Tibial nerve (tissue), 4 donors: ENCODE measurements around the gene SH3BP1. TPM values are rescaled to one million over a fixed set of nuclear protein-coding genes. Genes with fewer than 3 reads are reported as not detected.

Experiments used
- DNase-seq, 2 donors: peaks; one replicate each; pipeline ENCODE4 v3.0.0-alpha.2; 2019; ENCODE audit warnings: low spot score in 2 of 2
- H3K27ac ChIP-seq, 4 donors: fragments of 200-600 bp; sonication (generic) in 3 of 4; one replicate each; pipeline ENCODE4 v1.5.1; 2017 to 2019; ENCODE audit warnings: mild to moderate bottlenecking in 1 of 4
- H3K27me3 ChIP-seq, 2 donors: fragments of 200-600 bp; sonication (generic) in 1 of 2; one replicate each; pipeline versions ENCODE4 v1.5.1 to v1.6.0; 2017 to 2019
- H3K36me3 ChIP-seq, 3 donors: fragments of 200-600 bp; sonication (generic); one replicate each; pipeline ENCODE4 v1.5.1; 2018 to 2019
- H3K4me1 ChIP-seq, 4 donors: fragments of 200-600 bp; sonication (generic) in 3 of 4; one replicate each; pipeline ENCODE4 v1.5.1; 2017 to 2019
- H3K4me3 ChIP-seq, 4 donors: fragments of 200-600 bp; sonication (generic) in 3 of 4; one replicate each; pipeline ENCODE4 v1.5.1; 2017 to 2019; ENCODE audit warnings: mild to moderate bottlenecking in 1 of 4, moderate library complexity in 1 of 4
- H3K9me3 ChIP-seq, 4 donors: fragments of 200-600 bp; sonication (generic) in 3 of 4; one replicate each; pipeline ENCODE4 v1.5.1; 2017 to 2019
- CTCF ChIP-seq, 5 experiments: fragments of 200-600 bp in 3 of 5; fragments of 450-650 bp in 2 of 5; sonication (generic) in 3 of 5; IDR thresholded peaks; one replicate each; pipeline ENCODE4 v1.5.1; 2016 to 2019; ENCODE audit warnings: antibody characterized with exemption in 5 of 5, mild to moderate bottlenecking in 3 of 5, moderate library complexity in 2 of 5
- EP300 ChIP-seq, 2 donors: sonication (generic); formaldehyde crosslinking; IDR thresholded peaks; one replicate each; pipeline ENCODE4 v1.6.1; 2017; ENCODE audit warnings: antibody characterized with exemption in 2 of 2, mild to moderate bottlenecking in 1 of 2
- POLR2A ChIP-seq, 2 donors: fragments of 450-650 bp; IDR thresholded peaks; one replicate each; pipeline ENCODE4 v1.6.1; 2017; ENCODE audit warnings: antibody characterized with exemption in 2 of 2, mild to moderate bottlenecking in 2 of 2, moderate library complexity in 2 of 2
- WGBS, 2 donors: methylation state at CpG; one replicate each; pipeline ENCODE4 v1.1.5; 2018; 5-methylcytosine and 5-hydroxymethylcytosine counted together
- total RNA-seq, 4 donors: library from RNA; depleted of rRNA; stranded (reverse); fragments of >200 nt; gene quantifications; one replicate each; pipeline ENCODE4 v1.1.0, GENCODE V29; 2016

The SH3BP1 gene
- total RNA-seq, 4 donors from 2014 or later: 7.5 to 19.8 (median 13.9) TPM

GRCh38 chr22:37679670-37680069 lies 40.2 kb downstream of the SH3BP1 start:
- H3K27ac ChIP-seq: peak overlapping the region in 1 of 4 donors; percentile 94
- H3K4me1 ChIP-seq: peaks cover 0 to 65% (median 26%) of the 10 kb centered on the region in 4 donors

GRCh38 chr22:37680191-37680851 lies 40.9 kb downstream of the SH3BP1 start:
- Histone ChIP-seq H3K27me3 (no peaks in the 10 kb centered on the region), H3K4me1 (peaks cover 0 to 58% (median 22%) of the 10 kb centered on the region in 4 donors), H3K9me3 (no peaks in the 10 kb centered on the region), H3K36me3 (peaks cover 0 to 24% (median 0%) of the 10 kb centered on the region in 3 donors), H3K27ac (peak overlapping the region in 2 of 4 donors; percentile 62 to 67), H3K4me3 (no peak overlapping the region)
- 59 to 67% methylated on average over 7 of the region's 7 CpGs for WGBS, 2 donors
- no peak for TF ChIP-seq EP300 (IDR thresholded peaks at IDR 0.05)
- TF ChIP-seq POLR2A (IDR thresholded peaks at IDR 0.05): no peak
- no peak for TF ChIP-seq CTCF (IDR thresholded peaks at IDR 0.05)
- no peak for DNase-seq

More at GRCh38 chr22:37679670-37680069, 40.2 kb downstream of the SH3BP1 start:
- Histone ChIP-seq H3K4me3 (no peak overlapping the region), H3K36me3 (peaks cover 0 to 24% (median 0%) of the 10 kb centered on the region in 3 donors), H3K9me3 (no peaks in the 10 kb centered on the region), H3K27me3 (no peaks in the 10 kb centered on the region)
- TF ChIP-seq POLR2A (IDR thresholded peaks at IDR 0.05) (no peak), CTCF (IDR thresholded peaks at IDR 0.05) (no peak), EP300 (IDR thresholded peaks at IDR 0.05) (no peak)
- DNase-seq: no peak
- WGBS, 2 donors: 62 to 65% methylated on average over 8 of the region's 8 CpGs

DNA sequence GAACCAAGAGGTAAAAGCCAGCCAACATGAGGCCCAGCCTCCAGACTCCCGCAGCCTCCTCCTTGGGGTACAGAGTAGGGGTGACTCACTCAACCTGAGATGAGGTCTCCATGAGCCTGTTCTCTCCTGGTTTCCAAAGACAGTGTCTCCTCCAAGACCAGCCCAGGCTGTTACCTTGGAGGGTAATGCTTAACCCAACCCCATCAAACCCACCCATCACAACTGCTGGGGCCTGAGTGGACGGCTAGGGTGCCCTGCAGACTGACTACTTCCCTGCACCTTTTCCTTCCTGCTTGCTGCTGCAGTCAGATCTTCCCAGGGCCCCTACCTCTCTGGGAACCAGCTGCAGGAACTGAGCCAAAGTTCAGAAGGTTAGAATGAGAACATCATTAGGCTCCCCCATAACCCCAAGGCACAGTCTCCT lies 41.5 kb downstream of the SH3BP1 start:
- WGBS, 2 donors: 58 to 72% methylated on average over 2 of the region's 2 CpGs
- no peak for DNase-seq
- TF ChIP-seq CTCF (IDR thresholded peaks at IDR 0.05) (no peak), POLR2A (IDR thresholded peaks at IDR 0.05) (no peak), EP300 (IDR thresholded peaks at IDR 0.05) (no peak)
- Histone ChIP-seq H3K27me3 (no peaks in the 10 kb centered on the region), H3K9me3 (no peaks in the 10 kb centered on the region), H3K4me3 (no peak overlapping the region), H3K27ac (peak overlapping the region in 3 of 4 donors; percentile 1 to 67 (median 62)), H3K36me3 (peaks cover 0 to 24% (median 0%) of the 10 kb centered on the region in 3 donors), H3K4me1 (peaks cover 0 to 62% (median 24%) of the 10 kb centered on the region in 4 donors)

- no peak for TF ChIP-seq POLR2A (IDR thresholded peaks at IDR 0.05)
- TF ChIP-seq EP300 (IDR thresholded peaks at IDR 0.05): no peak
- peak; percentile 85 to 93 (median 89) for TF ChIP-seq CTCF (IDR thresholded peaks at IDR 0.05)
- Histone ChIP-seq H3K27ac (peak overlapping the region in 3 of 4 donors; percentile 1 to 67 (median 62)), H3K4me3 (no peak overlapping the region), H3K4me1 (peaks cover 0 to 58% (median 21%) of the 10 kb centered on the region in 4 donors), H3K9me3 (no peaks in the 10 kb centered on the region), H3K27me3 (no peaks in the 10 kb centered on the region), H3K36me3 (peaks cover 0 to 24% (median 0%) of the 10 kb centered on the region in 3 donors)
- 18 to 33% methylated on average over 4 to 6 of the region's 6 CpGs for WGBS, 2 donors
- DNase-seq: peak in 1 of 2 donors; percentile 60
These were observed 42.1 kb downstream of the SH3BP1 start for GRCh38 chr22:37681556-37682049.
